Liver (tissue), 3 donors: ENCODE measurements around the gene WFDC2.

ENCODE experiments used
- GABPA ChIP-seq, 2 donors: IDR thresholded peaks in 1 of 2; conservative IDR thresholded peaks in 1 of 2; 2 replicates each; pipeline ENCODE4 v1.6.1; 2016; ENCODE audit warnings: antibody characterized with exemption in 2 of 2, mild to moderate bottlenecking in 1 of 2, moderate library complexity in 1 of 2
- RAD21 ChIP-seq, 2 donors: IDR thresholded peaks; 2 replicates each; pipeline ENCODE4 v1.6.1; 2016; ENCODE audit warnings: antibody characterized with exemption in 2 of 2, mild to moderate bottlenecking in 2 of 2
- RXRA ChIP-seq, 2 donors: IDR thresholded peaks; 2 replicates each; pipeline ENCODE4 v1.6.1; 2017 to 2018; ENCODE audit warnings: antibody characterized with exemption in 2 of 2, mild to moderate bottlenecking in 1 of 2
- SP1 ChIP-seq: IDR thresholded peaks from 2 replicates; pipeline ENCODE4 v1.6.1; 2018; ENCODE audit warnings: antibody characterized with exemption, mild to moderate bottlenecking
- TAF1 ChIP-seq: conservative IDR thresholded peaks from 2 replicates; pipeline ENCODE4 v1.6.1; 2016; ENCODE audit warnings: antibody characterized with exemption, mild to moderate bottlenecking
- YY1 ChIP-seq: IDR thresholded peaks from 2 replicates; pipeline ENCODE4 v1.6.1; 2016; ENCODE audit warnings: antibody characterized with exemption, mild to moderate bottlenecking
- TF ChIP-seq, protein P1 (sequence below): fragments of 150-350 bp; IDR thresholded peaks from 2 replicates; pipeline ENCODE4 v1.5.1; 2017; ENCODE audit warnings: improper control_type of control experiment, low read depth, low read length; ENCODE audit not compliant: missing input control
- TF ChIP-seq, protein P2 (sequence below): IDR thresholded peaks from 2 replicates; pipeline ENCODE4 v1.6.1; 2016; ENCODE audit warnings: antibody characterized with exemption, mild to moderate bottlenecking
- TF ChIP-seq, protein P3 (sequence below): IDR thresholded peaks from 2 replicates; pipeline ENCODE4 v1.6.1; 2016; ENCODE audit warnings: antibody characterized with exemption
- TF ChIP-seq, protein P4 (sequence below): IDR thresholded peaks from 2 replicates; pipeline ENCODE4 v1.6.1; 2016; ENCODE audit warnings: antibody characterized with exemption
- donor health status: healthy.
- donor health status: healthy.

DNA sequence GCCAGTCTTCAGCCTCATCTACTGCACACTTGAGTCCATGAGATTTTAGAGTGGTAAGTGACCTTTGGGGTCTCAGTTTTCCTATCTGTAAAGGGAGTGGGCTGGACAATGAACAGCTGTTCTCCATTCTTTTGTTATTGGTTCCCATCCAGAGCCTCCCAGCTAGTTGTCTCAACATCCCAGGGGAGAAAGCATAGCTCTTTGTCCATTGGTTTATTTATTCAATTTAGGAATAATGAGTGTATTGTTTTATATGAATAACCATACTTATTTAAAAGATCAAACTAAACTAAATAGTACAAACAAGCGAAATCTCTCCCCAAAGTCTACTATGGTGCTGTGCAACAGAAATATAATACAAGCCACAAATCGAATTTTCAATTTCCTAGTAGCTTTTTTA is 39.9 kb upstream of the WFDC2 start:
- TF ChIP-seq, protein P1, sequence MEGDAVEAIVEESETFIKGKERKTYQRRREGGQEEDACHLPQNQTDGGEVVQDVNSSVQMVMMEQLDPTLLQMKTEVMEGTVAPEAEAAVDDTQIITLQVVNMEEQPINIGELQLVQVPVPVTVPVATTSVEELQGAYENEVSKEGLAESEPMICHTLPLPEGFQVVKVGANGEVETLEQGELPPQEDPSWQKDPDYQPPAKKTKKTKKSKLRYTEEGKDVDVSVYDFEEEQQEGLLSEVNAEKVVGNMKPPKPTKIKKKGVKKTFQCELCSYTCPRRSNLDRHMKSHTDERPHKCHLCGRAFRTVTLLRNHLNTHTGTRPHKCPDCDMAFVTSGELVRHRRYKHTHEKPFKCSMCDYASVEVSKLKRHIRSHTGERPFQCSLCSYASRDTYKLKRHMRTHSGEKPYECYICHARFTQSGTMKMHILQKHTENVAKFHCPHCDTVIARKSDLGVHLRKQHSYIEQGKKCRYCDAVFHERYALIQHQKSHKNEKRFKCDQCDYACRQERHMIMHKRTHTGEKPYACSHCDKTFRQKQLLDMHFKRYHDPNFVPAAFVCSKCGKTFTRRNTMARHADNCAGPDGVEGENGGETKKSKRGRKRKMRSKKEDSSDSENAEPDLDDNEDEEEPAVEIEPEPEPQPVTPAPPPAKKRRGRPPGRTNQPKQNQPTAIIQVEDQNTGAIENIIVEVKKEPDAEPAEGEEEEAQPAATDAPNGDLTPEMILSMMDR, result no peak
- TF ChIP-seq, protein P2, sequence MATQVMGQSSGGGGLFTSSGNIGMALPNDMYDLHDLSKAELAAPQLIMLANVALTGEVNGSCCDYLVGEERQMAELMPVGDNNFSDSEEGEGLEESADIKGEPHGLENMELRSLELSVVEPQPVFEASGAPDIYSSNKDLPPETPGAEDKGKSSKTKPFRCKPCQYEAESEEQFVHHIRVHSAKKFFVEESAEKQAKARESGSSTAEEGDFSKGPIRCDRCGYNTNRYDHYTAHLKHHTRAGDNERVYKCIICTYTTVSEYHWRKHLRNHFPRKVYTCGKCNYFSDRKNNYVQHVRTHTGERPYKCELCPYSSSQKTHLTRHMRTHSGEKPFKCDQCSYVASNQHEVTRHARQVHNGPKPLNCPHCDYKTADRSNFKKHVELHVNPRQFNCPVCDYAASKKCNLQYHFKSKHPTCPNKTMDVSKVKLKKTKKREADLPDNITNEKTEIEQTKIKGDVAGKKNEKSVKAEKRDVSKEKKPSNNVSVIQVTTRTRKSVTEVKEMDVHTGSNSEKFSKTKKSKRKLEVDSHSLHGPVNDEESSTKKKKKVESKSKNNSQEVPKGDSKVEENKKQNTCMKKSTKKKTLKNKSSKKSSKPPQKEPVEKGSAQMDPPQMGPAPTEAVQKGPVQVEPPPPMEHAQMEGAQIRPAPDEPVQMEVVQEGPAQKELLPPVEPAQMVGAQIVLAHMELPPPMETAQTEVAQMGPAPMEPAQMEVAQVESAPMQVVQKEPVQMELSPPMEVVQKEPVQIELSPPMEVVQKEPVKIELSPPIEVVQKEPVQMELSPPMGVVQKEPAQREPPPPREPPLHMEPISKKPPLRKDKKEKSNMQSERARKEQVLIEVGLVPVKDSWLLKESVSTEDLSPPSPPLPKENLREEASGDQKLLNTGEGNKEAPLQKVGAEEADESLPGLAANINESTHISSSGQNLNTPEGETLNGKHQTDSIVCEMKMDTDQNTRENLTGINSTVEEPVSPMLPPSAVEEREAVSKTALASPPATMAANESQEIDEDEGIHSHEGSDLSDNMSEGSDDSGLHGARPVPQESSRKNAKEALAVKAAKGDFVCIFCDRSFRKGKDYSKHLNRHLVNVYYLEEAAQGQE, result no peak
- TF ChIP-seq YY1, result no peak
- no peak for TF ChIP-seq SP1
- TF ChIP-seq GABPA (IDR thresholded peaks at IDR 0.05 in 1 of 2, conservative IDR thresholded peaks at IDR 0.05 in 1 of 2), result no peak
- TF ChIP-seq TAF1, result no peak
- TF ChIP-seq, protein P3, sequence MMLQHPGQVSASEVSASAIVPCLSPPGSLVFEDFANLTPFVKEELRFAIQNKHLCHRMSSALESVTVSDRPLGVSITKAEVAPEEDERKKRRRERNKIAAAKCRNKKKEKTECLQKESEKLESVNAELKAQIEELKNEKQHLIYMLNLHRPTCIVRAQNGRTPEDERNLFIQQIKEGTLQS, result no peak
- TF ChIP-seq, protein P4, sequence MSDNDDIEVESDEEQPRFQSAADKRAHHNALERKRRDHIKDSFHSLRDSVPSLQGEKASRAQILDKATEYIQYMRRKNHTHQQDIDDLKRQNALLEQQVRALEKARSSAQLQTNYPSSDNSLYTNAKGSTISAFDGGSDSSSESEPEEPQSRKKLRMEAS, result no peak
- TF ChIP-seq RAD21 (IDR thresholded peaks at IDR 0.05), result no peak
- no peak for TF ChIP-seq RXRA (IDR thresholded peaks at IDR 0.05)
